Heart left ventricle (tissue), 16 donors: ENCODE data around the gene GPC6. TPM values are rescaled to one million over a fixed set of nuclear protein-coding genes. Genes with fewer than 3 reads are reported as not detected.

Experiments
- ATAC-seq, 4 donors: fragments of 200-7000 bp; cut with Tn5 transposase; one replicate each; pipeline ENCODE4 v1.9.1; 2020 to 2022; ENCODE audit warnings: moderate library complexity in 4 of 4, mild to moderate bottlenecking in 3 of 4, moderate number of reproducible peaks in 1 of 4
- DNase-seq, 5 donors: peaks; one replicate each; pipeline ENCODE4 v3.0.0-alpha.2; 2020
- H3K27ac ChIP-seq, 12 donors: fragments of 200-600 bp; sonication (generic) in 4 of 12; one replicate each; pipeline versions ENCODE4 v1.5.0 to v1.8.0; 2016 to 2022; ENCODE audit warnings: mild to moderate bottlenecking in 2 of 12
- H3K27me3 ChIP-seq, 9 donors: fragments of 200-600 bp; sonication (generic) in 2 of 9; one replicate each; pipeline versions ENCODE4 v1.5.1 to v1.8.0; 2016 to 2022; ENCODE audit warnings: mild to moderate bottlenecking in 3 of 9
- H3K36me3 ChIP-seq, 9 donors: fragments of 200-600 bp; sonication (generic) in 2 of 9; one replicate each; pipeline versions ENCODE4 v1.5.0 to v1.8.0; 2018 to 2022; ENCODE audit warnings: mild to moderate bottlenecking in 2 of 9
- H3K4me1 ChIP-seq, 12 donors: fragments of 200-600 bp; sonication (generic) in 4 of 12; one replicate each; pipeline versions ENCODE4 v1.5.0 to v1.8.0; 2016 to 2022; ENCODE audit warnings: mild to moderate bottlenecking in 3 of 12
- H3K4me3 ChIP-seq, 12 donors: fragments of 200-600 bp; sonication (generic) in 4 of 12; one replicate each; pipeline versions ENCODE4 v1.5.0 to v1.8.0; 2017 to 2022; ENCODE audit warnings: mild to moderate bottlenecking in 9 of 12, moderate library complexity in 4 of 12
- H3K9me3 ChIP-seq, 12 donors: fragments of 200-600 bp; sonication (generic) in 4 of 12; one replicate each; pipeline versions ENCODE4 v1.5.0 to v1.8.0; 2016 to 2022; ENCODE audit warnings: mild to moderate bottlenecking in 1 of 12
- POLR2A ChIP-seq, 2 donors: fragments of 450-650 bp; IDR thresholded peaks; one replicate each; pipeline ENCODE4 v1.6.1; 2017; ENCODE audit warnings: antibody characterized with exemption in 2 of 2, mild to moderate bottlenecking in 2 of 2, moderate library complexity in 2 of 2
- WGBS, 4 donors: extraction: QIAGEN DNeasy Blood & Tissue Kit in 2 of 4; methylation state at CpG; one replicate each; pipeline versions ENCODE4 v1.1.5 to v1.1.7; 2013 to 2018; 5-methylcytosine and 5-hydroxymethylcytosine counted together
- intact Hi-C, 10 donors: fragments of 100-400 bp; cut with DNase I; formaldehyde crosslinking; loops; one replicate each; pipeline versions ENCODE4 v1.11.1 to v1.14.2; 2022
- polyA plus RNA-seq, 2 donors: library from polyadenylated mRNA; stranded (reverse); fragments of 200-250 nt; gene quantifications; one replicate each; pipeline ENCODE4 v1.2.3, GENCODE V29; 2013
- total RNA-seq, 9 donors: library from RNA; depleted of rRNA in 2 of 9; stranded (reverse); fragments of >200 nt in 2 of 9; fragmentation: NEBNext Ultra II Directional in 3 of 9; extraction: Animal tissue kit (Norgen Biotek cat#: 25700) in 3 of 9; gene quantifications; one replicate each; pipeline versions ENCODE4 v1.1.0 to v1.2.4, GENCODE V29; 2016 to 2023
- TF ChIP-seq, protein P1 (sequence below), 12 donors: fragments of 200-600 bp; sonication (generic) in 4 of 12; IDR thresholded peaks; one replicate each; pipeline versions ENCODE4 v1.5.0 to v1.8.0; 2018 to 2022; ENCODE audit warnings: antibody characterized with exemption in 12 of 12, mild to moderate bottlenecking in 5 of 12
- donor health status: ischemic (EF 13 %, LVEDD 7.1; RV severe dilation, severe dysfunction).
- donor health status: healthy with polysubstance abuse.
- donor health status: DM: no; HTN: yes; CAD: no.
- donor health status: DM: no; HTN: no; CAD: no.
- donor health status: ischemic (EF 25% LVEDD 6.9; RV normal size, moderate dysfunction).
- donor health status: ischemic (EF 25% LVEDD 5.7; RV mildly dilated, moderate dysfunction).
- donor health status: healthy.
- donor health status: DM: yes; HTN: yes; CAD: no.
- donor health status: ischemic (EF 35%, LVEDD 5.7; RV mildly dilated, moderate dysfunction).
- donor health status: nonischemic (EF 11% LVEDD 7.7; RV severe dilation, severe dysfunction).
- donor health status: DM: yes; HTN: yes; CAD: no.
- donor health status: PGD.
- donor health status: ischemic (EF 29% LVEDD 5.4; RV normal size, mild dysfunction).
- donor health status: nonischemic (EF 23%, LVEDD 6.1; RV moderate dilation, normal function).

The GPC6 gene
- total and polyA plus RNA-seq, 11 donors = 0.08 to 6.2 (median 2.0) TPM

DNA sequence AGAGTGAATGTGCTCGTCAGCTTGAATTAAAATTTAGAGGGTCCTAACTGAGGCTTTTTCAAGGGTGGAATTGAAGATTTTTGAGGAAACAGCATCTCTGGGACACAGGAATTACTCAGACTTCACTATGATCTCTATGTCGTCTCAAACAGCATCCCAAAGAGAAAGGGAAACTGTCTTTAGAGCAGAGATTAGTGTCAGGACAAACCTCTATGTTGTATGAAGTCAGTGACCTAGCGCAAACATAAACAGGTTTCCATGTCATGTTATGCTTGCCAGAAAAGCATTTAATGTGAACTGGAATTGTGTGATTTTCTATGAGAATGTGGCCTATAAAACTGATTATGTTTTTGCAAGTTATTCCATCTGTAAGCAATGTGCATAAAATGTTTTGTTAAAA is 573.7 kb downstream of the GPC6 start:
- 78 to 82% (median 81%) methylated on average over 3 of the region's 3 CpGs for WGBS, 4 donors
- no peaks in the 10 kb centered on the region for H3K4me1 ChIP-seq
- no peak for DNase-seq
- TF ChIP-seq, protein P1, sequence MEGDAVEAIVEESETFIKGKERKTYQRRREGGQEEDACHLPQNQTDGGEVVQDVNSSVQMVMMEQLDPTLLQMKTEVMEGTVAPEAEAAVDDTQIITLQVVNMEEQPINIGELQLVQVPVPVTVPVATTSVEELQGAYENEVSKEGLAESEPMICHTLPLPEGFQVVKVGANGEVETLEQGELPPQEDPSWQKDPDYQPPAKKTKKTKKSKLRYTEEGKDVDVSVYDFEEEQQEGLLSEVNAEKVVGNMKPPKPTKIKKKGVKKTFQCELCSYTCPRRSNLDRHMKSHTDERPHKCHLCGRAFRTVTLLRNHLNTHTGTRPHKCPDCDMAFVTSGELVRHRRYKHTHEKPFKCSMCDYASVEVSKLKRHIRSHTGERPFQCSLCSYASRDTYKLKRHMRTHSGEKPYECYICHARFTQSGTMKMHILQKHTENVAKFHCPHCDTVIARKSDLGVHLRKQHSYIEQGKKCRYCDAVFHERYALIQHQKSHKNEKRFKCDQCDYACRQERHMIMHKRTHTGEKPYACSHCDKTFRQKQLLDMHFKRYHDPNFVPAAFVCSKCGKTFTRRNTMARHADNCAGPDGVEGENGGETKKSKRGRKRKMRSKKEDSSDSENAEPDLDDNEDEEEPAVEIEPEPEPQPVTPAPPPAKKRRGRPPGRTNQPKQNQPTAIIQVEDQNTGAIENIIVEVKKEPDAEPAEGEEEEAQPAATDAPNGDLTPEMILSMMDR (IDR thresholded peaks at IDR 0.05) = no peak
- no peak for TF ChIP-seq POLR2A (IDR thresholded peaks at IDR 0.05)
- no peak overlapping the region for H3K27ac ChIP-seq
- no peaks in the 10 kb centered on the region for H3K9me3 ChIP-seq
- H3K4me3 ChIP-seq = no peak overlapping the region
- no peaks in the 10 kb centered on the region for H3K36me3 ChIP-seq
- no peaks in the 10 kb centered on the region for H3K27me3 ChIP-seq
- no peak for ATAC-seq
- intact Hi-C loops = no loop called here

DNA sequence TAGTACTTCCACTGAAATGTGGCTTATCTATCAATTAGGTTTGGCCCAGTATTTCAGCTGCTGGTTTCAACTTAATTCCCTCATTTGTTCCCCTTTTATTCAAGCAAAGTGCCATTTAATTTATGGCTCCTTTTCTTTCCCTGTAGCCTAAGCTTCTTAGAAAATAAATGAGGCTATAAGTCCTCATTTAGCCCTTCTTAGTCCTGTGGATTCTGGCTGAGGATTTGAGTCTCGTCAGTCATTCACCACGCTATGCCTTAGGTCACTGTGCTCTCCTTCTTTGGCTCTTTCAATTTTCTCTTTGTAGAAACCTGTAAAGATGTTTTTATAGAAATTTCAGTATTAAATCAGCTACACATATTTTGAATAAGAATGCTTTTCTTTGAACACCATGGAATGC is 579.1 kb downstream of the GPC6 start:
- 47 to 91% (median 82%) methylated on average over 2 of the region's 2 CpGs for WGBS, 4 donors
- TF ChIP-seq, protein P1 (IDR thresholded peaks at IDR 0.05) = no peak
- no peak for TF ChIP-seq POLR2A (IDR thresholded peaks at IDR 0.05)
- Histone ChIP-seq H3K36me3 (no peaks in the 10 kb centered on the region), H3K4me1 (no peaks in the 10 kb centered on the region), H3K27ac (no peak overlapping the region), H3K4me3 (no peak overlapping the region), H3K9me3 (no peaks in the 10 kb centered on the region), H3K27me3 (no peaks in the 10 kb centered on the region)
- ATAC-seq (no peak), DNase-seq (no peak)
- intact Hi-C loops = no loop called here

DNA sequence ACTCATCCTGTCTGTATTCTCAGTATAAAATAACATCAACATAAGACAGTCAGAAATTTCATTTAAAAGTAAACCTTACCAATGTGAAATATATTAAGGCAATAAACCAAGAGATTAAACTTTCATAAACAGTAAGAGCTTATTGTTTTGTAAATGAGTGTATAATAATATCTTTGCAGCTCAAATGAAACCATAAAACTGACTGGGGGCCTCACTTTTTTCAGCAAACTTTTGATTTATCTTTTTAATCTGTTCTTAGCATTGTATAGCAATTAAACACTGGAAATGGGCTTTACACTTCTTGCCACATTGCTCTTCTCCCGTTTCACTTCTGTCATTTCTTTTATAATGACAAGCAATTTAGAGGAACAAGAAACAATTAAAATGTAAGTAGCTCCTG is 580.3 kb downstream of the GPC6 start:
- 64 to 73% (median 72%) methylated on average over 1 of the region's 1 CpG for WGBS, 4 donors
- TF ChIP-seq, protein P1 (IDR thresholded peaks at IDR 0.05) = no peak
- TF ChIP-seq POLR2A (IDR thresholded peaks at IDR 0.05) = no peak
- DNase-seq (no peak), ATAC-seq (no peak)
- Histone ChIP-seq H3K36me3 (no peaks in the 10 kb centered on the region), H3K27ac (no peak overlapping the region), H3K4me3 (no peak overlapping the region), H3K27me3 (no peaks in the 10 kb centered on the region), H3K4me1 (no peaks in the 10 kb centered on the region), H3K9me3 (no peaks in the 10 kb centered on the region)
- intact Hi-C loops = no loop called here

DNA sequence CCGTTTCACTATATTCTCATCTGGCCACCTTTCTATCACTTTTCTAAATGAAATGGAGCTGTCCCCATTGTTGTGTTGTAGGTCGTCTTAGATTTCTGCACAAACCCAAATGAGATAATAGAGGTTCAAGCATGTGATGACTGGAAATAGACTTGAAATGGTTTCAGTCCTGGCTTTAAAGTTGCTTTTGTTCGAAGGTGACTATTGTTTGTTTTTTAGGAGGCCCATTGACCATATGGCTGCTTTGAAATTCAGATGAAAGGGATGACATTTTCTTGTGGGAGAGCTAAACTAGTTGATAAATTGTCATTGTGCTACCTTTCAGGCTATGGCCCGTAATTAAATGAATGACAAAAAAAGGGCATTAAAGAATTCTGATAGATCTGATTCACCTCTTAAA is 583.7 kb downstream of the GPC6 start:
- no peaks in the 10 kb centered on the region for H3K4me1 ChIP-seq
- DNase-seq (no peak), ATAC-seq (no peak)
- no peaks in the 10 kb centered on the region for H3K9me3 ChIP-seq
- H3K36me3 ChIP-seq = no peaks in the 10 kb centered on the region
- no peak for TF ChIP-seq POLR2A (IDR thresholded peaks at IDR 0.05)
- TF ChIP-seq, protein P1 (IDR thresholded peaks at IDR 0.05) = no peak
- intact Hi-C loops = no loop called here
- H3K27ac ChIP-seq = no peak overlapping the region
- WGBS, 4 donors = 34 to 65% (median 44%) methylated on average over 4 of the region's 4 CpGs
- H3K4me3 ChIP-seq = no peak overlapping the region
- H3K27me3 ChIP-seq = no peaks in the 10 kb centered on the region
